Fibroblast of the aortic adventitia (primary cell): ENCODE data around the gene DLGAP5. TPM values are rescaled to one million over a fixed set of nuclear protein-coding genes. Genes with fewer than 3 reads are reported as not detected.

Source experiments
- DNase-seq: peaks from one replicate; pipeline ENCODE4 v3.0.0-alpha.2; 2010; ENCODE audit warnings: low read depth
- H3K4me3 ChIP-seq: 2 replicates; pipeline ENCODE4 v1.5.1; 2011; ENCODE audit warnings: low read depth, mild to moderate bottlenecking, control low read depth, low read length, moderate library complexity
- CTCF ChIP-seq: IDR thresholded peaks from 2 replicates; pipeline ENCODE4 v1.5.1; 2011; ENCODE audit warnings: mild to moderate bottlenecking, low read length, control low read depth, inconsistent platforms; ENCODE audit not compliant: insufficient read depth
- total RNA-seq: library from RNA; depleted of rRNA; stranded (reverse); fragments of >200 nt; gene quantifications from 2 replicates; pipeline ENCODE4 v1.2.3, GENCODE V29; 2012; ENCODE audit warnings: low replicate concordance

DLGAP5 gene
- total RNA-seq, 1 donor = 23.8 TPM

GRCh38 chr14:55157080-55157479 lies 34.3 kb downstream of the DLGAP5 start:
- TF ChIP-seq CTCF = no peak
- DNase-seq = no peak
- no peak overlapping the region for H3K4me3 ChIP-seq

GRCh38 chr14:55153951-55154350 lies 37.4 kb downstream of the DLGAP5 start:
- no peak for DNase-seq
- TF ChIP-seq CTCF = no peak
- no peak overlapping the region for H3K4me3 ChIP-seq

GRCh38 chr14:55152052-55152753 lies 39.2 kb downstream of the DLGAP5 start:
- no peak overlapping the region for H3K4me3 ChIP-seq
- TF ChIP-seq CTCF = no peak
- peak; percentile 41 for DNase-seq

DNA sequence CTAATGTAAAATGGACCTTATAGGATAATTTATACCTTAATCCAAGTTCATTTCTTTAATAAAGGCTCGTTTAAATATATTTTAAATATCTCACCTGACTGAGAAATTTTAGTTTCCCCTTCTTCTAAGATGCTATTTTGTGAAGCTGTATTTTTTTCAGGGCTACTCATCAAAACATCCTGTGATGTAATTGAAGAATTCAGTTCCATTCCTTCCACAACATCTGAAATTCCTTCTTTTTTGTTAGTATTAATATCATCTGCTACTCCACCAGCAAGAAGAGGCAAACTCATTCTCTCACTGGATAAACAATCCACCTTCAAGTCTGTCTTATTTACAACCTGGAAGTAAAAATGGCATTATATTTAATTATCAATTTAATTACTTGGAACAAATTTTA lies 39.8 kb downstream of the DLGAP5 start:
- no peak overlapping the region for H3K4me3 ChIP-seq
- TF ChIP-seq CTCF = no peak
- DNase-seq = no peak

GRCh38 chr14:55146425-55146824 lies 45.0 kb downstream of the DLGAP5 start:
- no peak overlapping the region for H3K4me3 ChIP-seq
- no peak for TF ChIP-seq CTCF
- no peak for DNase-seq

GRCh38 chr14:55142466-55142865 lies 48.9 kb downstream of the DLGAP5 start:
- no peak for DNase-seq
- no peak for TF ChIP-seq CTCF
- no peak overlapping the region for H3K4me3 ChIP-seq

- no peak overlapping the region for H3K4me3 ChIP-seq
- TF ChIP-seq CTCF = no peak
- DNase-seq = no peak
Measured at GRCh38 chr14:55141825-55142224, 49.6 kb downstream of the DLGAP5 start.
